HepG2 (cell line): ENCODE data around the gene TRIM42. TPM values are rescaled to one million over a fixed set of nuclear protein-coding genes. Genes with fewer than 3 reads are reported as not detected.

Experiments
- ATAC-seq: fragments of 200-7000 bp; cut with Tn5 transposase; 3 replicates; pipeline ENCODE4 v1.9.1; 2020; ENCODE audit warnings: mild to moderate bottlenecking, moderate library complexity
- BruUV-seq: library from RNA; stranded (reverse); fragments of 400-500 nt; replicated peaks from 2 replicates; lab custom pipeline; 2021; lab: Mats Ljungman, UMichigan
- CTCF ChIA-PET: fragments of 300-600 bp; formaldehyde crosslinking; extraction: SDS; loops from one replicate; lab custom pipeline; 2021; ENCODE audit warnings: low total read pairs, inconsistent platforms, low intra/inter-chr PET ratio; lab: Yijun Ruan, JAX
- POLR2A ChIA-PET: fragments of 350-600 bp; sonication (Branson Sonifier 250); formaldehyde crosslinking; loops from one replicate; lab custom pipeline; 2020; ENCODE audit warnings: antibody characterized with exemption, inconsistent platforms; lab: Yijun Ruan, JAX
- DNase-seq: peaks from one replicate; pipeline ENCODE4 v3.0.0-alpha.2; 2015; ENCODE audit warnings: low spot score
- FAIRE-seq: peaks from 3 replicates; lab custom pipeline; 2011; peaks lifted over from hg19 to GRCh38; lab: Jason Lieb, UNC
- H2AFZ ChIP-seq: one replicate; pipeline ENCODE4 v1.6.1; 2011; ENCODE audit warnings: low read length, inconsistent platforms
- H3K27ac ChIP-seq: fragments of 300-600 bp; 3 replicates; pipeline ENCODE4 v1.8.0; 2011; ENCODE audit warnings: mixed run types, mild to moderate bottlenecking, mixed read lengths, low read length, inconsistent platforms; ENCODE audit not compliant: insufficient read depth; ENCODE audit errors: extremely low read length
- H3K27me3 ChIP-seq, 2 experiments: fragments of 200-600 bp in 1 of 2; 2 replicates in 1 of 2; 3 replicates in 1 of 2; pipeline versions ENCODE4 v1.6.0 to v1.8.0; 2011; ENCODE audit warnings: low read length in 2 of 2, mild to moderate bottlenecking in 2 of 2, moderate library complexity in 2 of 2, inconsistent platforms in 1 of 2; ENCODE audit not compliant: insufficient read depth in 2 of 2, control insufficient read depth in 1 of 2
- H3K36me3 ChIP-seq, 2 experiments: fragments of 200-600 bp in 1 of 2; replicated peaks in 1 of 2; 2 replicates in 1 of 2; 3 replicates in 1 of 2; pipeline versions ENCODE4 v1.5.1 to v1.8.0; 2011; ENCODE audit warnings: low read length in 2 of 2, inconsistent platforms in 1 of 2; ENCODE audit not compliant: insufficient read depth in 2 of 2, control insufficient read depth in 1 of 2
- H3K4me1 ChIP-seq: 2 replicates; pipeline ENCODE4 v1.5.1; 2012; ENCODE audit warnings: low read length, inconsistent platforms; ENCODE audit not compliant: insufficient read depth
- H3K4me2 ChIP-seq: 2 replicates; pipeline ENCODE4 v1.6.0; 2011; ENCODE audit warnings: low read depth, low read length, inconsistent platforms
- H3K4me3 ChIP-seq, 3 experiments: fragments of 200-600 bp in 1 of 3; sonication (generic), shearing (Covaris generic) in 1 of 3; replicated peaks in 1 of 3; 2 replicates each; pipeline ENCODE4 v1.5.1; 2011 to 2016; ENCODE audit warnings: low read length in 3 of 3, inconsistent platforms in 2 of 3, low read depth in 2 of 3, mild to moderate bottlenecking in 2 of 3, control low read depth in 1 of 3, mixed read lengths in 1 of 3; ENCODE audit not compliant: insufficient read depth in 1 of 3
- H3K79me2 ChIP-seq: one replicate; pipeline ENCODE4 v1.6.1; 2011; ENCODE audit warnings: low read length, inconsistent platforms; ENCODE audit not compliant: insufficient read depth
- H3K9ac ChIP-seq: 2 replicates; pipeline ENCODE4 v1.6.0; 2011; ENCODE audit warnings: mild to moderate bottlenecking, low read depth, low read length, inconsistent platforms; ENCODE audit not compliant: insufficient read depth
- H3K9me3 ChIP-seq: 2 replicates; pipeline ENCODE4 v1.5.1; 2012; ENCODE audit warnings: mild to moderate bottlenecking, low read length
- H4K20me1 ChIP-seq: 2 replicates; pipeline ENCODE4 v1.6.0; 2011; ENCODE audit warnings: inconsistent platforms, mild to moderate bottlenecking, low read length, moderate library complexity; ENCODE audit not compliant: insufficient read depth
- ASH2L ChIP-seq: fragments of 300-600, 200-600 bp; sonication (generic); IDR thresholded peaks from 2 replicates; pipeline ENCODE4 v1.7.0; 2017; ENCODE audit warnings: low read depth, mild to moderate bottlenecking, moderate library complexity, mixed read lengths, low read length; ENCODE audit not compliant: insufficient read length
- ATF4 ChIP-seq, 2 experiments: fragments of 450-650 bp in 1 of 2; sonication (generic) in 1 of 2; formaldehyde crosslinking; IDR thresholded peaks; 2 replicates each; pipeline versions ENCODE4 v1.5.0 to v1.8.0; 2020 to 2022; ENCODE audit warnings: mild to moderate bottlenecking in 1 of 2, missing genetic modification reagents in 1 of 2
- BRD4 ChIP-seq: sonication (generic); formaldehyde crosslinking; IDR thresholded peaks from 2 replicates; pipeline ENCODE4 v1.4.0; 2020; ENCODE audit warnings: missing genetic modification reagents
- CCDC6 ChIP-seq: sonication (generic); formaldehyde crosslinking; IDR thresholded peaks from 2 replicates; pipeline ENCODE4 v1.8.1; 2022; ENCODE audit warnings: mild to moderate bottlenecking, missing genetic modification reagents, moderate library complexity
- CENPBD1 ChIP-seq: sonication (generic); formaldehyde crosslinking; IDR thresholded peaks from 2 replicates; pipeline ENCODE4 v1.8.0; 2022; ENCODE audit warnings: missing genetic modification reagents, low read depth, mild to moderate bottlenecking, borderline replicate concordance
- EHMT2 ChIP-seq: fragments of 200-600 bp; sonication (generic); IDR thresholded peaks from 2 replicates; pipeline ENCODE4 v1.7.0; 2017; ENCODE audit warnings: antibody characterized with exemption, low read depth, low read length, borderline replicate concordance
- FIP1L1 ChIP-seq: fragments of 200-400 bp; formaldehyde crosslinking; IDR thresholded peaks from 2 replicates; pipeline ENCODE4 v1.6.1; 2018; ENCODE audit warnings: low read depth, mild to moderate bottlenecking, low read length, moderate library complexity, borderline replicate concordance; ENCODE audit not compliant: insufficient read depth
- HOMEZ ChIP-seq: IDR thresholded peaks from 2 replicates; pipeline ENCODE4 v1.6.1; 2016; ENCODE audit warnings: low read depth
- MAFF ChIP-seq: IDR thresholded peaks from 2 replicates; pipeline ENCODE4 v1.6.1; 2011; ENCODE audit warnings: low read depth, low read length, improper control_type of control experiment
- PITX1 ChIP-seq: sonication (generic); formaldehyde crosslinking; IDR thresholded peaks from 2 replicates; pipeline ENCODE4 v1.5.1; 2020; ENCODE audit warnings: mild to moderate bottlenecking, missing genetic modification reagents
- ZNF234 ChIP-seq: sonication (generic); formaldehyde crosslinking; conservative IDR thresholded peaks from 2 replicates; pipeline ENCODE4 v1.5.1; 2020; ENCODE audit warnings: mild to moderate bottlenecking, missing genetic modification reagents
- ZNF484 ChIP-seq: sonication (generic); formaldehyde crosslinking; IDR thresholded peaks from 2 replicates; pipeline ENCODE4 v1.5.1; 2020; ENCODE audit warnings: mild to moderate bottlenecking, low read depth, missing genetic modification reagents, borderline replicate concordance
- ZNF768 ChIP-seq: sonication (generic); formaldehyde crosslinking; IDR thresholded peaks from 2 replicates; pipeline ENCODE4 v1.4.0; 2020; ENCODE audit warnings: missing genetic modification reagents
- WGBS: methylation state at CpG from one replicate; pipeline ENCODE4 v1.1.6; 2017; ENCODE audit warnings: low lambda C conversion rate; 5-methylcytosine and 5-hydroxymethylcytosine counted together
- in situ Hi-C: cut with HindIII; loops from 2 replicates; pipeline ENCODE4 v1.10.0; 2017; ENCODE audit warnings: low pct_unique_long_range_greater_than_20kb; ENCODE audit not compliant: extremely low pct_ligation_motif_present
- intact Hi-C: fragments of 100-400 bp; cut with micrococcal nuclease; formaldehyde crosslinking; loops from one replicate; pipeline ENCODE4 v1.10.0; 2022; ENCODE audit not compliant: unreplicated experiment
- polyA plus RNA-seq, 8 experiments: library from polyadenylated mRNA; depleted of rRNA in 3 of 8; stranded (reverse) in 7 of 8; unstranded in 1 of 8; fragments of >200 nt; fragmentation: Illumina TruSeq in 4 of 8; extraction: Trizol in 4 of 8; gene quantifications; 2 replicates each; pipeline versions ENCODE4 v1.2.1 to v1.2.3, GENCODE V29; 2011 to 2016; ENCODE audit warnings: low read depth in 4 of 8, missing spikeins in 1 of 8, mixed read lengths in 1 of 8; ENCODE audit not compliant: insufficient read depth in 1 of 8
- total RNA-seq, 5 experiments: library from RNA; depleted of rRNA; stranded (reverse); fragments of >200 nt; fragmentation: Illumina TruSeq; extraction: Trizol; gene quantifications; 2 replicates each; pipeline ENCODE4 v1.2.3, GENCODE V29; 2016; ENCODE audit warnings: low read depth in 1 of 5

TRIM42 gene
- total and polyA plus RNA-seq, 2 of the 13 experiments (the other 11 are each of a cell fraction or from before 2014, with no cell fraction given) = not detected

GRCh38 chr3:140709751-140710150 lies 31.9 kb downstream of the TRIM42 start:
- no peak for ATAC-seq
- in situ Hi-C loops = loop anchor here (10.0 kb wide), 1 partner anchor 235 kb away; the partner anchor contains the start of gene SLC25A36
- POLR2A ChIA-PET = interaction anchor here (2.5 kb wide), 1 partner anchor 18 kb away, joined by 38 read pairs; no protein-coding TSS in a partner anchor

GRCh38 chr3:140710711-140711389 lies 33.0 kb downstream of the TRIM42 start:
- Histone ChIP-seq H3K9ac (no peak overlapping the region), H2AFZ (no peak overlapping the region), H3K27me3 (no peaks in the 10 kb centered on the region), H3K4me1 (peaks cover 59% of the 10 kb centered on the region), H3K36me3 (no peaks in the 10 kb centered on the region), H3K27ac (peak overlapping the region; percentile 77), H3K9me3 (peaks cover 2% of the 10 kb centered on the region; the same call in 1 of the 2 replicates), H4K20me1 (no peaks in the 10 kb centered on the region), H3K4me3 (no peak overlapping the region), H3K4me2 (peak overlapping the region; percentile 55), H3K79me2 (no peaks in the 10 kb centered on the region)
- DNase-seq (no peak), FAIRE-seq (no peak), ATAC-seq (peak; percentile 77)
- no TSS peak for BruUV-seq
- intact Hi-C loops = loop anchor here (1.0 kb wide), 1 partner anchor 17 kb away; no protein-coding TSS in a partner anchor
- in situ Hi-C loops = no loop called here
- CTCF ChIA-PET = no interaction called here
- WGBS = 73% methylated on average over 2 of the region's 2 CpGs
- POLR2A ChIA-PET = interaction anchor here (1.2 to 2.7 kb wide), 6 partner anchors 8 to 582 kb away, joined by 3 to 44 read pairs (median 12); no protein-coding TSS in a partner anchor
- TF ChIP-seq ASH2L (peak; percentile 28), CCDC6 (CRISPR knock-in tag) (0 out of 2 replicates have a peak, but pooled peaks have one; percentile 43), CENPBD1 (CRISPR knock-in tag) (no peak), FIP1L1 (no peak), ZNF484 (CRISPR knock-in tag) (no peak), PITX1 (CRISPR knock-in tag) (no peak), ZNF234 (CRISPR knock-in tag) (no peak), ATF4 (CRISPR knock-in tag; IDR thresholded peaks at IDR 0.05) (no peak), EHMT2 (peak; percentile 87), MAFF (no peak)

More at GRCh38 chr3:140709751-140710150, 31.9 kb downstream of the TRIM42 start:
- Histone ChIP-seq H3K79me2 (no peaks in the 10 kb centered on the region), H3K4me3 (no peak overlapping the region), H4K20me1 (no peaks in the 10 kb centered on the region), H3K4me2 (no peak overlapping the region), H3K4me1 (peaks cover 62% of the 10 kb centered on the region), H3K9ac (no peak overlapping the region), H3K27ac (no peak overlapping the region), H3K36me3 (no peaks in the 10 kb centered on the region), H3K9me3 (peaks cover 8% of the 10 kb centered on the region; the same call in 1 of the 2 replicates), H2AFZ (no peak overlapping the region), H3K27me3 (no peaks in the 10 kb centered on the region)
- TF ChIP-seq HOMEZ (CRISPR knock-in tag) (no peak), ZNF768 (CRISPR knock-in tag) (peak; percentile 32; the same call in 1 of the 2 replicates), BRD4 (no peak)
- no peak for FAIRE-seq
- CTCF ChIA-PET = no interaction called here
- DNase-seq = no peak
- no TSS peak for BruUV-seq
- intact Hi-C loops = no loop called here
